K562 (cell line): Measurements from ENCODE around the gene TNK2. TPM values are rescaled to one million over a fixed set of nuclear protein-coding genes. Genes with fewer than 3 reads are reported as not detected.

Experiments used
- ATAC-seq: fragments of 200-7000 bp; cut with Tn5 transposase; 3 replicates; pipeline ENCODE4 v1.9.1; 2020; ENCODE audit warnings: moderate library complexity
- BruUV-seq: library from RNA; stranded (reverse); fragments of 400-500 nt; replicated peaks from 2 replicates; lab custom pipeline; 2021; lab: Mats Ljungman, UMichigan
- CTCF ChIA-PET: fragments of 300-600 bp; formaldehyde crosslinking; extraction: SDS; loops from one replicate; lab custom pipeline; 2021; ENCODE audit warnings: low intra/inter-chr PET ratio; lab: Yijun Ruan, JAX
- POLR2A ChIA-PET: fragments of 300-600, 350-650 bp; sonication (Branson Sonifier 250); formaldehyde crosslinking; extraction: SDS; loops from one replicate; lab custom pipeline; 2021; ENCODE audit warnings: antibody characterized with exemption, inconsistent platforms; lab: Yijun Ruan, JAX
- DNase-seq, 4 experiments: peaks; one replicate each; pipeline versions ENCODE4 v3.0.0 to v3.0.0-alpha.2; 2011 to 2018; ENCODE audit warnings: low spot score in 3 of 4, mixed read lengths in 3 of 4; ENCODE audit errors: extremely low read depth in 1 of 4
- FAIRE-seq: peaks from 2 replicates; lab custom pipeline; 2011; peaks lifted over from hg19 to GRCh38; lab: Jason Lieb, UNC
- H2AFZ ChIP-seq: 2 replicates; pipeline ENCODE4 v1.6.0; 2011; ENCODE audit warnings: low read depth, low read length, control low read depth, inconsistent platforms
- H3K27ac ChIP-seq: fragments of 200-600 bp; 3 replicates; pipeline ENCODE4 v1.8.0; 2011; ENCODE audit warnings: low read depth, mild to moderate bottlenecking, control low read depth, inconsistent platforms, low read length, moderate library complexity, mixed read lengths; ENCODE audit errors: extremely low read depth
- H3K27me3 ChIP-seq, 2 experiments: fragments of 300-600 bp in 1 of 2; 2 replicates in 1 of 2; 3 replicates in 1 of 2; pipeline versions ENCODE4 v1.6.0 to v1.8.0; 2011; ENCODE audit warnings: inconsistent platforms in 2 of 2, low read length in 2 of 2, mild to moderate bottlenecking in 1 of 2, mixed read lengths in 1 of 2, moderate library complexity in 1 of 2; ENCODE audit not compliant: control insufficient read depth in 2 of 2, insufficient read depth in 2 of 2
- H3K36me3 ChIP-seq: fragments of 300-600 bp; 3 replicates; pipeline ENCODE4 v1.8.0; 2011; ENCODE audit warnings: mild to moderate bottlenecking, low read length, inconsistent platforms; ENCODE audit not compliant: control insufficient read depth, insufficient read depth
- H3K4me1 ChIP-seq, 2 experiments: fragments of 200-600 bp in 1 of 2; replicated peaks in 1 of 2; 2 replicates in 1 of 2; 3 replicates in 1 of 2; pipeline versions ENCODE4 v1.5.1 to v1.8.0; 2011; ENCODE audit warnings: inconsistent platforms in 2 of 2, low read length in 2 of 2, mild to moderate bottlenecking in 1 of 2, mixed read lengths in 1 of 2, moderate library complexity in 1 of 2; ENCODE audit not compliant: control insufficient read depth in 2 of 2, insufficient read depth in 2 of 2
- H3K4me2 ChIP-seq: 2 replicates; pipeline ENCODE4 v1.6.1; 2011; ENCODE audit warnings: low read length, control low read depth, inconsistent platforms, mixed read lengths; ENCODE audit not compliant: insufficient read depth
- H3K4me3 ChIP-seq: fragments of 200-600 bp; sonication (generic), shearing (Covaris generic); 2 replicates; pipeline ENCODE4 v1.5.1; 2016; ENCODE audit warnings: control low read depth, inconsistent platforms
- H3K79me2 ChIP-seq: fragments of 200-600 bp; 3 replicates; pipeline ENCODE4 v1.8.0; 2011; ENCODE audit warnings: low read length, inconsistent platforms; ENCODE audit not compliant: control insufficient read depth, insufficient read depth
- H3K9ac ChIP-seq, 2 experiments: 2 replicates each; pipeline versions ENCODE4 v1.6.0 to v1.6.1; 2011; ENCODE audit warnings: low read depth in 2 of 2, low read length in 2 of 2, control low read depth in 1 of 2, inconsistent platforms in 1 of 2, mild to moderate bottlenecking in 1 of 2, mixed read lengths in 1 of 2; ENCODE audit not compliant: insufficient read depth in 1 of 2
- H3K9me1 ChIP-seq: one replicate; pipeline ENCODE4 v1.6.0; 2011; ENCODE audit warnings: inconsistent platforms, mild to moderate bottlenecking, low read length, moderate library complexity; ENCODE audit not compliant: control insufficient read depth, insufficient read depth
- H3K9me3 ChIP-seq: replicated peaks from 2 replicates; pipeline ENCODE4 v1.5.1; 2011; ENCODE audit warnings: low read depth, low read length, inconsistent platforms; ENCODE audit not compliant: control insufficient read depth, insufficient read depth
- H4K20me1 ChIP-seq: replicated peaks from 2 replicates; pipeline ENCODE4 v1.6.1; 2011; ENCODE audit warnings: low read length, inconsistent platforms, mixed read lengths; ENCODE audit not compliant: control insufficient read depth, insufficient read depth
- ARID2 ChIP-seq: fragments of 450-650 bp; IDR thresholded peaks from 2 replicates; pipeline ENCODE4 v1.6.1; 2017; ENCODE audit warnings: antibody characterized with exemption, mild to moderate bottlenecking
- ASH1L ChIP-seq: fragments of 450-650 bp; IDR thresholded peaks from 2 replicates; pipeline ENCODE4 v1.6.1; 2018; ENCODE audit warnings: borderline replicate concordance, mild to moderate bottlenecking, low read depth; ENCODE audit not compliant: partially characterized antibody
- CLOCK ChIP-seq: fragments of 250-450 bp; sonication (Bioruptor Pico); IDR thresholded peaks from 2 replicates; pipeline ENCODE4 v1.4.0; 2020; ENCODE audit warnings: mild to moderate bottlenecking, moderate library complexity, borderline replicate concordance
- CREM ChIP-seq: IDR thresholded peaks from 2 replicates; pipeline ENCODE4 v1.6.1; 2014; ENCODE audit warnings: antibody characterized with exemption, low read depth
- ETV6 ChIP-seq, 3 experiments: fragments of 150-350 bp in 1 of 3; sonication (generic) in 1 of 3; formaldehyde crosslinking in 1 of 3; IDR thresholded peaks; 2 replicates each; pipeline versions ENCODE4 v1.6.1 to v1.8.0; 2014 to 2022; ENCODE audit warnings: borderline replicate concordance in 2 of 3, low read depth in 2 of 3, antibody characterized with exemption in 1 of 3, low read length in 1 of 3, mild to moderate bottlenecking in 1 of 3, missing genetic modification reagents in 1 of 3
- HMGXB4 ChIP-seq: sonication (generic); formaldehyde crosslinking; IDR thresholded peaks from 2 replicates; pipeline ENCODE4 v1.8.1; 2023; ENCODE audit warnings: mild to moderate bottlenecking, missing genetic modification reagents
- HNRNPH1 ChIP-seq: fragments of 200-400 bp; formaldehyde crosslinking; optimal IDR thresholded peaks from 2 replicates; pipeline ENCODE3; 2017; ENCODE audit warnings: low read depth, mild to moderate bottlenecking, low read length, moderate library complexity
- MCM3 ChIP-seq: fragments of 450-650 bp; IDR thresholded peaks from 2 replicates; pipeline ENCODE4 v1.6.1; 2016
- PCBP2 ChIP-seq: fragments of 200-400 bp; formaldehyde crosslinking; IDR thresholded peaks from 2 replicates; pipeline ENCODE4 v1.6.1; 2018; ENCODE audit warnings: low read length, low read depth, mild to moderate bottlenecking, moderate library complexity; ENCODE audit not compliant: poor library complexity, severe bottlenecking
- PTTG1 ChIP-seq: fragments of 450-650 bp; IDR thresholded peaks from 2 replicates; pipeline ENCODE4 v1.6.1; 2016; ENCODE audit warnings: low read depth, mild to moderate bottlenecking, missing genetic modification characterization, missing compliant biosample characterization
- RCOR1 ChIP-seq, 2 experiments: IDR thresholded peaks; 2 replicates each; pipeline ENCODE4 v1.6.1; 2012; ENCODE audit warnings: low read depth in 2 of 2, low read length in 2 of 2, borderline replicate concordance in 1 of 2, improper control_type of control experiment in 1 of 2
- SIN3A ChIP-seq, 2 experiments: fragments of 150-350 bp in 1 of 2; IDR thresholded peaks; 2 replicates each; pipeline ENCODE4 v1.6.1; 2011 to 2016; ENCODE audit warnings: borderline replicate concordance in 2 of 2, low read depth in 2 of 2, low read length in 2 of 2, mild to moderate bottlenecking in 2 of 2, moderate library complexity in 2 of 2; ENCODE audit not compliant: control insufficient read depth in 1 of 2
- SLC30A9 ChIP-seq: fragments of 250-450 bp; sonication (Bioruptor Pico); IDR thresholded peaks from 2 replicates; pipeline ENCODE4 v1.8.0; 2022; ENCODE audit warnings: mild to moderate bottlenecking, moderate library complexity
- SREBF2 ChIP-seq: sonication (generic); formaldehyde crosslinking; IDR thresholded peaks from 2 replicates; pipeline ENCODE4 v1.4.0; 2020; ENCODE audit warnings: mild to moderate bottlenecking, missing genetic modification reagents
- TGIF2 ChIP-seq: sonication (generic); formaldehyde crosslinking; IDR thresholded peaks from 2 replicates; pipeline ENCODE4 v1.8.1; 2022; ENCODE audit warnings: mild to moderate bottlenecking, missing genetic modification reagents, moderate library complexity
- ZNF239 ChIP-seq: fragments of 250-450 bp; sonication (Bioruptor Pico); IDR thresholded peaks from 2 replicates; pipeline ENCODE4 v1.4.0; 2020; ENCODE audit warnings: mild to moderate bottlenecking
- ZNF551 ChIP-seq: fragments of 250-450 bp; sonication (Bioruptor Pico); IDR thresholded peaks from 2 replicates; pipeline ENCODE4 v1.5.0; 2021; ENCODE audit warnings: mild to moderate bottlenecking, moderate library complexity
- WGBS: fragments of 100-300 bp; shearing (Covaris generic); methylation state at CpG from one replicate; pipeline ENCODE4 v1.1.6; 2016; ENCODE audit warnings: low coverage, mixed read lengths; ENCODE audit not compliant: insufficient coverage; ENCODE audit errors: missing lambda C conversion rate; 5-methylcytosine and 5-hydroxymethylcytosine counted together
- in situ Hi-C: fragments of 300-500 bp; cut with MboI; formaldehyde crosslinking; loops from 4 replicates; pipeline ENCODE4 v1.15.0; 2018; ENCODE audit warnings: inconsistent platforms, mixed read lengths
- intact Hi-C: fragments of 100-400 bp; cut with micrococcal nuclease; formaldehyde crosslinking; loops from 2 replicates; pipeline ENCODE4 v1.14.2; 2022
- polyA plus RNA-seq, 8 experiments: library from polyadenylated mRNA; depleted of rRNA in 4 of 8; stranded (reverse) in 5 of 8; unstranded in 3 of 8; fragments of >200 nt; fragmentation: Nextera tagmentation in 2 of 8; fragmentation: Illumina TruSeq in 1 of 8; extraction: Ambion mirVana in 2 of 8; extraction: Trizol in 1 of 8; gene quantifications; 2 replicates each; pipeline versions ENCODE4 v1.2.1 to v1.2.3, GENCODE V29; 2011 to 2014; ENCODE audit warnings: inconsistent platforms in 1 of 8, missing spikeins in 1 of 8
- total RNA-seq, 7 experiments: library from RNA; depleted of rRNA in 6 of 7; stranded (reverse); fragments of >200 nt in 6 of 7; fragmentation: Illumina TruSeq in 2 of 7; extraction: Trizol in 2 of 7; gene quantifications; 2 replicates each; pipeline versions ENCODE4 v1.2.1 to v1.2.3, GENCODE V29; 2011 to 2021; ENCODE audit warnings: low replicate concordance in 1 of 7

The TNK2 gene
- total and polyA plus RNA-seq, 9 of the 15 experiments (the other 6 are each of a cell fraction or from before 2014, with no cell fraction given) = 0.03 to 33.8 (median 6.5) TPM

GRCh38 chr3:195856410-195857084 is 51.8 kb downstream of the TNK2 start:
- Histone ChIP-seq H2AFZ (peak overlapping the region; percentile 97), H3K9me3 (no peaks in the 10 kb centered on the region), H3K79me2 (no peaks in the 10 kb centered on the region), H3K27ac (peak overlapping the region; percentile 82), H3K36me3 (no peaks in the 10 kb centered on the region), H3K4me2 (peak overlapping the region; percentile 79), H3K4me3 (peak overlapping the region; percentile 16; the same call in 1 of the 2 replicates), H3K9ac (peak overlapping the region; percentile 52 to 90; a peak in 3 of 4 replicates), H3K4me1 (peaks cover 37 to 58% of the 10 kb centered on the region in 2 experiments), H3K9me1 (no peaks in the 10 kb centered on the region), H4K20me1 (no peaks in the 10 kb centered on the region), H3K27me3 (no peaks in the 10 kb centered on the region)
- FAIRE-seq (peak; percentile 96), DNase-seq (peak; percentile 77 to 92 (median 84)), ATAC-seq (peak; percentile 94)
- CTCF ChIA-PET = no interaction called here
- intact Hi-C loops = loop anchor here (10.0 kb wide), 3 partner anchors 112 to 232 kb away; no protein-coding TSS in a partner anchor
- POLR2A ChIA-PET = interaction anchor here (0.6 to 1.5 kb wide), 11 partner anchors 20 to 656 kb away, joined by 3 to 6 read pairs (median 3); no protein-coding TSS in a partner anchor
- 3% methylated on average over 15 of the region's 15 CpGs for WGBS
- in situ Hi-C loops = loop anchor here (5.0 to 10.0 kb wide), 3 partner anchors 36 to 1768 kb away; no protein-coding TSS in a partner anchor
- BruUV-seq = no TSS peak
- TF ChIP-seq CLOCK (CRISPR knock-in tag) (no peak), ASH1L (no peak), HMGXB4 (no peak), SREBF2 (CRISPR knock-in tag) (no peak), ETV6 (IDR thresholded peaks at IDR 0.05; ENCODE audit: borderline replicate concordance in 1 of 2, low read depth in 2 of 2, low read length in 1 of 2) (peak in 1 of 2 experiments; percentile 47; a peak in 1 of 4 replicates), ETV6 (CRISPR knock-in tag; IDR thresholded peaks at IDR 0.05; ENCODE audit: borderline replicate concordance) (no peak), ARID2 (no peak), ZNF239 (no peak), CREM (peak; percentile 65; the same call in 1 of the 2 replicates), ZNF551 (CRISPR knock-in tag) (no peak), SLC30A9 (no peak), MCM3 (no peak), HNRNPH1 (no peak), PTTG1 (tag) (no peak), PCBP2 (no peak), RCOR1 (IDR thresholded peaks at IDR 0.05; ENCODE audit: borderline replicate concordance in 1 of 2, low read depth in 2 of 2, low read length in 2 of 2) (peak; percentile 36 to 80; a peak in 3 of 4 replicates), TGIF2 (no peak), SIN3A (IDR thresholded peaks at IDR 0.05; ENCODE audit: borderline replicate concordance in 2 of 2, control insufficient read depth in 1 of 2, low read depth in 2 of 2, low read length in 2 of 2) (no peak)
